Middle frontal gyrus (tissue), 1 donor: ENCODE data around the gene DACH2.

Experiments used
- DNase-seq: peaks from one replicate; pipeline ENCODE4 v3.0.0-alpha.2; 2015; ENCODE audit warnings: low spot score; ENCODE audit errors: extremely low spot score

The DACH2 gene

DNA sequence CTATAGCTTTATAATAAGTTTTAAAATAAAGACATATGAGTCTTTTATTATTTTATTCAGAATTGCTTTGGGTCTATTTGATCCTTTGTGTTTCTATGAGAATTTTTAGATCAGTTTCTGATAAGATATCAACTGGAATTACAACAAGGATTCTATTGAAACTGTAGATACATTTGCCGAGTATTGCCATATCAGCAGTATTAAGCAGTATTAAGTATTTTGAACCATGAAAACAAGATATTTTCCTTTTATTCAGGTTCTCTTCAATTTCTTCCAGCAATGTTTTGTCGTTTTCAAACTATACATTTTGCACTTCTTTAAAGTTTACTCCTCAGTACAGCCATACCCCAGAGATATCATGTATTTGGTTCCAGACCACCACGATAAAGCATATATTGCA lies 598.8 kb downstream of the DACH2 start:
- no peak for DNase-seq

DNA sequence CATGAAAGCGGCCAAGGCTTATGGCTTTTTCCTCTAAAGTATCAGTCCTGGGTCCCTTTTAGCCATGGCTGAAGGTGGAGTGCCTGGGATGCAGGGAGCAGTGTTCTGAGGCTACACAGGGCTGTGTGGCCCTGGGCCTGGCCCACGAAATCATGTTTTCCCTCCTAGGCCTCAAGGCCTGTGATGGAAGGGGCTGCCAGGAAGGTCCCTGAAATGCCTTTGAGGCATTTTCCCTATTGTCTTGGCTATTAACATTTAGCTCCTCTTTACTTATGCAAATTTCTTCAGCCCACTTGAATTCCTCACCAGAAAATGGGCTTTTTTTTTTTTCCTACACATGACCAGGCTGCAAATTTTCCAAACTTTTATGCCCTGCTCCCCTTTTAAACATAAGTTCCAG lies 657.0 kb downstream of the DACH2 start:
- no peak for DNase-seq

DNA sequence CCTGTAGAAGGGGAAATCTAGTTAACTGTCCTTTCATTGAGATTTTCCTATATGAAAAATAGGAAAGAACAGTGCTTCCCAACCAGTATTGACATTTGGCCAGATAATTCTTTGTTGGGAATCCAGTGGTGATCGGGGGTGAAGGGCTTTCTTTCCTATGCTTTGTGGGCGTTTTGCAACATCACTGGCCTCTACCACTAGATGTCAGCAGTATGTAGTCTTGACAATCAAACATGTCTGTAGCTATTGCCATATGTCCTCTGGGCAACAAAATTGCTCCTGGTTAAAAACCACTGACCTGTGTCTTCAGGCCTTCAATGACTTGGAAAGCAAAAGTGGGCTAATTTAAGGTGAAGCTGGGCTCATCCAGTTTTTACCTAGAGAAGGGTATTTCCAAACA lies 658.5 kb downstream of the DACH2 start:
- DNase-seq: no peak

DNA sequence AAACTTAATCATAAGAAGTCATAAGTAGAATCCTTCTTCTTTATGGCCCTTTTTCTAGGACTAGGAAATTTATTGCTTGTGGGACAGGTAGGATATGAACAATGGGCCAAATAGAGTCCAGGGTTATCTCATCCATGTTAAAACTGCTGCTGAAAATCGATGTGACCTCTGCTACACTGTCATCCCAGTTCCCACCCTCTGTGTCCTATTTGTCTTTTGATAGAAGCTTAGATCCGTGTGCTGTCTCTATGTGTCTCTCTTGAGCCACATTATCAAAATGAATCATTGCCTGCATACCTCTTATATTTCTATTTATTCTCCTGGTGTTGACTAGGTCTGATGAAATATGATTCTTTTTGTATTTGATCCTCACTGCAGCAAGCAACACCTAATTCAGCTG lies 661.4 kb downstream of the DACH2 start:
- no peak for DNase-seq

DNA sequence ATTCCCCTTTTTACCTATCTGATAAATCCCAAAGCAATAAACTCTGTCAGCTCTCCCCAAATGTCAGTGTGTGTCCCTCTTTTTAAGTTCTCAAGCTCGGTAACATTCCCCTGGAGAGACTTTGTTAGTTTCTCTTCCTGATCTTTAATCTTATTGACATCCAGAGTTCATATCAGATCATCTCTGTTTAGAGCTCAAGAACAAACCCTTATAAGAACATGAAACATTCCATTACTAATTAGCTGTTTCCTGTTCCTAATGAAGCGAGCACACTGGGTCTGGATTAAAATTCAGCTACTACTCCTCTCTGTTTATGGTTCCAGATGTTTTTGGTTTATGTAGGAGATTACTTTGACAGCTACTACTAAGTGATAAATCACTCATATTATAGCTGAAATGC lies 681.5 kb downstream of the DACH2 start:
- DNase-seq: no peak

DNA sequence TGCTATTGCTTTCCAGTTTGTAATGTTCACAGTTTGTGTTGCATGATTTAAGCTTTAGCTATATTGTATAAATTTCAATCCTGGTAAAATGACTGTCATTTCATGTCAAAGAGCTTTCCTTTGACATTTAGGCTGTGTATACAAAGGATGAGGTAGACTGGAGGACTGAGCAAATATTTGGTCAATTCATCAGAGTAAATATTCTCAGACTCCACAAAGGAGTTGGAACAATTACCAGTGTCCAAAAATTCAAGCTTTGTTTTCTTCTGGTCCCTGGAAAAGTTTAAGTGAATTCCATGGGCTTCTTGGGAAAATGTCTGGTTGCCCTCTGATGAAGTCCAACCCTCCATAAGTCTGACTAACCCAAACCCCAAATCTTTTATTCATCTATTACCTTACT lies 682.4 kb downstream of the DACH2 start:
- no peak for DNase-seq

DNA sequence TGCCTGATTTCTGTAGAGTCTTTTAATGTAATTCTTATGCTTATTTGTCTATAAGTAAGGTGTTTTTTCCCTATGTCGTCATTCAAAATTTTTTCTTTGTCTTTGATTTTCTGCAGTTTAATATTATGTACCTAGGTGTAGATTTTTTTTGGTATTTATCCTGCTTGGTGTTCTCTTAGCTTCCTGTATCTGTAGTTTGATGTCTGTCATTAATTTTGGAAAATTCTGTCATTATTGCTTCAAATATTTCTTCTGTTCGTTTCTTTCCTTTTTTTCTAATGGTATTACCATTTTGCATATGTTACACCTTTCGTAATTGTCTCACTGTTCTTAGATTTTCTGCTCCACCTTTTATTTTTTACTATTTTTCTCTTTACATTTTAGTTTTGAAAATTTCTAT lies 696.9 kb downstream of the DACH2 start:
- no peak for DNase-seq
